Stimulated activated naive CD8-positive, alpha-beta T cell treated with anti-CD3 and anti-CD28 coated beads, Interleukin-15, amount 100 ng/mL, for 72 hours (primary cell): Measurements from ENCODE around the gene FOXE3.
A peak's percentile ranks its signal among the peaks of the same experiment; 100 is the strongest.

Experiments
- ATAC-seq: fragments of 150-1000 bp; cut with Tn5 transposase; 2 replicates; pipeline ENCODE4 v1.10.0; 2021; ENCODE audit warnings: mild to moderate bottlenecking, moderate library complexity
- DNase-seq, 2 donors: peaks; one replicate each; pipeline ENCODE4 v3.0.0; 2021 to 2022
- H3K27ac Mint-ChIP-seq, 2 donors: one replicate each; pipeline ENCODE4 v1.8.0; 2022; ENCODE audit warnings: mild to moderate bottlenecking in 2 of 2, mixed read lengths in 2 of 2, moderate library complexity in 2 of 2
- H3K27me3 Mint-ChIP-seq: one replicate; pipeline ENCODE4 v1.8.0; 2022; ENCODE audit warnings: mixed read lengths
- H3K4me1 Mint-ChIP-seq: one replicate; pipeline ENCODE4 v1.8.0; 2022; ENCODE audit warnings: mild to moderate bottlenecking, mixed read lengths
- H3K4me3 Mint-ChIP-seq, 2 donors: one replicate each; pipeline ENCODE4 v1.8.0; 2022; ENCODE audit warnings: mild to moderate bottlenecking in 2 of 2, mixed read lengths in 2 of 2, moderate library complexity in 1 of 2
- H3K9me3 Mint-ChIP-seq, 2 donors: one replicate each; pipeline ENCODE4 v1.8.0; 2022; ENCODE audit warnings: mixed read lengths in 2 of 2

FOXE3 gene

DNA sequence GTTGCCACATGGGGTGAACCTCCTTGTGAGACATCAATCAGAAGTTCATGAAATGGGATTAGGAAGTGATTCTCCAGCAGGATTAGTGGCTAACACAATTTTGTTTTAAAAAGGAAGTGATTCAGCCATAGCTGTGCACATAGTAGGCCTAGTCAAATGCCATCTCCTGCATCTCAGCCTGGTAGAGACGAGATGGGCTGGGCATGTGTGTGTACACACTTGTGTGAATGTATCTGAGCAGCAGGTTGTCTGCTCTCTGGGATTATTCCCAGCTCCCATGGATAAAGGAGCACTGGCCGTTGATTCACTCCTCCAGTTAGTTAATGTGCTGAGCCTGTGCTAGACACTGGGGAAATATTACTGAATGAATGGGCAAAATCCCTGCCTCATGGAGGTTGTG, 2.0 kb downstream of the FOXE3 start:
- Mint-ChIP-seq H3K9me3 (no peaks in the 10 kb centered on the region), H3K4me1 (peaks cover 13% of the 10 kb centered on the region), H3K27me3 (peaks cover 72% of the 10 kb centered on the region), H3K4me3 (no peak overlapping the region), H3K27ac (no peak overlapping the region)
- no peak for DNase-seq
- ATAC-seq = no peak

DNA sequence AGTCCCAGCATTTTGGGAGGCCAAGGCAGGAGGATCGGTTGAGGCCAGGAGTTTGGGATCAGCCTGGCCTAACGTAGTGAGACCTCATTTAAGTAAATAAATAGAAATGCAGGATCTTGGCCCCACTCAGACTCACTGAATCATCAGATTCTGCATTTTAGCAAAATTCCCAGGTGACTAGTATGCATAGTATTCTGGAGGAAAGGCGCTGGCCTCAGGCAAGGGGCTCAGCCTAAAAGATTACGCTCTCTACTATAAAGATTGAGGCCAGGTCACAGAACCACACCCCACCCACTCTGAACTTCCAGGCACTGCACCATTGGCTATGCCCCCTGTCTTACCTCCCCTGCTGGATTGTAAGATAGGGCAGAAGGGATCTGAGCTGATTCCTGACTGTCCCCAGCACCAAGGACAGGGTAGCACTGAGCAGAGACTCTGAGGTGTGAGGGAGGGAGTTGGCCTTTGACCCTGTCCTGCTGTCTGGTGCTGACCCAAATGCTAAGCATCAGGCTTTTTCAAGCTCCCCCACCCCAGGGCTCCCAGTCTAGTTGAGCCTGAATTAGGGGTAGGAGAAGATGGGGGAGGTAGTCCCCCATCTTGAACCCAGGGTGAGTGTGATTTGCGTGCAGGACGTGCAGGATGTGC, 2.7 kb downstream of the FOXE3 start:
- DNase-seq (no peak), ATAC-seq (peak; percentile 14)
- H3K9me3 Mint-ChIP-seq = no peaks in the 10 kb centered on the region
- peaks cover 72% of the 10 kb centered on the region for H3K27me3 Mint-ChIP-seq
- H3K4me3 Mint-ChIP-seq = no peak overlapping the region
- H3K4me1 Mint-ChIP-seq = peaks cover 13% of the 10 kb centered on the region
- no peak overlapping the region for H3K27ac Mint-ChIP-seq

DNA sequence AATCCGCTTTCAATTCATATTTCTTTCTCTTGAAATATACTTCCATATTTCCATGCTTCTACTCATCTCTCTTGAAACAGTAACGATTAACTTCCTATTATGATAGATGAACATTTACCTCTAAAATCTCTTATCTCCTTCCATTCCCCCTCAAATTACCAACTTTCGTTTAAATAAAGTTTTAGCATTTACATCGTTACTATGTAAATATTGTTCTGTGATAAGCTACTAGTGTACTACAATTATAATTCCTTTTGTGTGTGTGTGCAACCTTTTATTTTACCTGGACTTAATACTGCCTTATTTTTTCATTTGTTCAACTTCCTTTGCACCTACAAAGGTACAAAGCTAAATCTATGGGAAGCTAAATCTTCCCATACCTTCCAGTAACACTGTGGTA, 4.5 kb downstream of the FOXE3 start:
- Mint-ChIP-seq H3K4me3 (no peak overlapping the region), H3K4me1 (peaks cover 19% of the 10 kb centered on the region), H3K27ac (peak overlapping the region in 1 of 2 donors; percentile 27), H3K9me3 (no peaks in the 10 kb centered on the region), H3K27me3 (peaks cover 74% of the 10 kb centered on the region)
- ATAC-seq (no peak), DNase-seq (no peak)

DNA sequence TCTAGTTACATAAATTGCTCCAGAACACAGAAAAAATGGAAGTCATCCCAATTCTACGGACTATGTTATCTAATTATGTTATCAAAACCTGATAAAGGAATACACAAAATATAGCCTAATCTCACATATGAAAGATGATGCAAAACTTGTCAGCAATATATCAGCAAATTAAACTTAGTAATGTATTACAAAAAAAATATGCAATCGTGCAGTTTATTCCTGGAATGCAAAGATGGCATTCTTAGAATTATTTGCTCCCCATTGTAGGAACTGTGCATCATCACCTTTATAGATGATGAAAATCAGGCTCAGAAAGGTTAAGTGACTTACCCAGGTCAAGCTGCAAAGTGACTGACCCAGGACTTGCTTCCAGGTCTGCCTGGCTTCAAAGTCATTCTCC, 7.8 kb downstream of the FOXE3 start:
- peaks cover 58% of the 10 kb centered on the region for H3K27me3 Mint-ChIP-seq
- H3K27ac Mint-ChIP-seq = no peak overlapping the region
- peaks cover 6% of the 10 kb centered on the region for H3K4me1 Mint-ChIP-seq
- ATAC-seq (no peak), DNase-seq (no peak)
- H3K4me3 Mint-ChIP-seq = no peak overlapping the region
- H3K9me3 Mint-ChIP-seq = no peaks in the 10 kb centered on the region

DNA sequence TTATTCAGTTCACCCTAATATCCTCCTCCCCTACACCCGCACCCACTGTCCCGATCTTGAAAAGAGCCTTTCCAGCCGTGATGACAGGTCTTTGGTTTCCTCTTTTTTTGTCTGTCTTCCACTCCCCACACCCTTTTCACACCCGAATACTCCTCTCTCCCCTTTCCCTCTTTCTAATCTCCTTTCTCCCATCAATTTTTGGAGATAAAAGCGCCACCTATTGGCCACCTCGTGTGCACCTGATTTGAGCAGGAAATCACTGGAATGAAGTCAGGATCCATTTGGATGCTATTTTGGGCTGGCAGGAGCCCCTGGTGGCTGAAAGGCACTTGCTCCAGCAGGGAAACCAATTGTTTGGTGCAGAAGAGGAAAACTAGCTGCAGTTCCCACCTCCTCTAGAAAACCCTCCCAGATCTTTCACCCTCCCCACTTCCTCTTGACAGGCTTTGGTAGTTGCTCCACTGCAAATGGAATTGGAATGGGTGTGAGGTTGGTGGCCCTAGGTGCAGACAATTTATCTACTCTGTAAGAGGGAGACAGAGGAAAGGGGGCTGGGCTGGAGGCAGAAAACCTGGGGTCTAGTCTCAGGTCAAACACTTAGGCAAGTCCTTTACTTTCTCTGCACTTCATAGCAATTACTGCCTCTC, 8.4 kb downstream of the FOXE3 start:
- Mint-ChIP-seq H3K4me1 (peaks cover 6% of the 10 kb centered on the region), H3K27me3 (peaks cover 56% of the 10 kb centered on the region), H3K9me3 (no peaks in the 10 kb centered on the region), H3K4me3 (no peak overlapping the region), H3K27ac (no peak overlapping the region)
- DNase-seq = no peak
- ATAC-seq = no peak

DNA sequence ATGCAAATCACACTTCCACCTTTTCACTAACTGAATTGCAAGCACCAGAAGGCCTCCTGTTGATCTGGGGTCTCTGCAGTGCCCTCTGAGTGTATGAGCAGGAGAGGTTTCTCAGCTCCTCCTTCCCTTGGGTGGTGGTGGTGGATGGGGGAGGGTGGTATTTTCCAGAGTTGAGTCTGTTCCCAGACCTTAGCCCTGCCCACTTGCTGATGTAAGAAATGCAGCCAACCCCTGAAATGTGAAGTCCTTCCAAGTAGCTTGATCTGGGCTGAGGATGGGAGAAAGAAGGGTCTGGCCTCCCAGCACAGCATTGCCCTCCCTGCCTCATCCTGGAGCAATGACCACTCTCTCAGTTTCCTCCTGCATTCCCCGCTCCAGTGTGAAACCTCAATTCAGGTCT, 15.4 kb downstream of the FOXE3 start:
- Mint-ChIP-seq H3K9me3 (no peaks in the 10 kb centered on the region), H3K27me3 (peaks cover 79% of the 10 kb centered on the region), H3K27ac (no peak overlapping the region), H3K4me3 (no peak overlapping the region), H3K4me1 (peaks cover 49% of the 10 kb centered on the region)
- ATAC-seq (no peak), DNase-seq (no peak)

DNA sequence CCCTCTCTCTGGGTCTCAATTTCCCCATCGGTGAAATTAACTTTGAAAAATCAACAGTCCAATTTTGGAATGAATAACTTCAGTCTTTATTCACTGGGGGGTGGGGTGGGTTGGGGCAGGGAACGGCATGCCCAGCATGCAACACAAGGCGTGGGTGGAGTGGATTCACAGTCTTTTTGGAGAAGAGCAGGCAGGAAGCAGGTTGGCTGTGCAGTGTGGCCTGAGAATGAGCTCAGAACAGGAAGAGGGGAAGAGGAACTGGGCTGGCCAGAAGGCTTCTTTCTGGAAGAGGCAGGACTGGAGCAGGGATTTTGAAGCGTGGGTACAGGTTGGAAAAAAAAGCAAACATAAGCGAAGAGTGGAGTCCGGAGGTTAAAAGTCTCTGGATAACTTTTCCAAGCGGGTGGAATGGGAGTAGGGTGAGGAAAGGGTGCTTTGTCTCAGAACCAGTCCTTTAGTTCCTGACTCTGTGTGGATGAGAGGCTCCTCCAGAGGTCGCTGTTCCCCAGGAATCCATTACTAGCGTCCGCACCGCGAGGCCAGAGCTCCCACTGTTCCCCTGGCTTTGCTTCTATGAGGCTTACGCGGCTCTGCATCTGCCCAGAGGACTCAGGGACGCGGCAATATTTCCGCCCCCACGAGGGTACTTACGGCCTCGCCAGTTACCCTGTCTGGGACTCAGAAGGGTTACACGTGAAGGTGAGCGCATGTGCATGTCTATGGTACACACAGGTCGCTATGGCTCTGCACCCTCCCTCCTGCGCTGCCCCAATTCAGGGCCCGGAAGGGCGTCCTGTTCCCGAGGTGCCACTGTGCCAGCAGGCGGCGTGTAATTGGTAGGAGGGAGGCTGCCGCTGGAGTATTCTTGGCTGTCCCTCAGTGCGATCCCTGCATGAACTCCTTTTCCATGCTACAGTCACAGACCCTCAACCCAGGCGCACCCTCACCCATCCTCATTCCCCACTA, 16.3 kb downstream of the FOXE3 start:
- no peak overlapping the region for H3K27ac Mint-ChIP-seq
- H3K4me3 Mint-ChIP-seq = peak overlapping the region; percentile 46 to 68
- peaks cover 73% of the 10 kb centered on the region for H3K27me3 Mint-ChIP-seq
- H3K4me1 Mint-ChIP-seq = peaks cover 52% of the 10 kb centered on the region
- DNase-seq = peak; percentile 57 to 63
- no peaks in the 10 kb centered on the region for H3K9me3 Mint-ChIP-seq
- ATAC-seq = peak; percentile 56

DNA sequence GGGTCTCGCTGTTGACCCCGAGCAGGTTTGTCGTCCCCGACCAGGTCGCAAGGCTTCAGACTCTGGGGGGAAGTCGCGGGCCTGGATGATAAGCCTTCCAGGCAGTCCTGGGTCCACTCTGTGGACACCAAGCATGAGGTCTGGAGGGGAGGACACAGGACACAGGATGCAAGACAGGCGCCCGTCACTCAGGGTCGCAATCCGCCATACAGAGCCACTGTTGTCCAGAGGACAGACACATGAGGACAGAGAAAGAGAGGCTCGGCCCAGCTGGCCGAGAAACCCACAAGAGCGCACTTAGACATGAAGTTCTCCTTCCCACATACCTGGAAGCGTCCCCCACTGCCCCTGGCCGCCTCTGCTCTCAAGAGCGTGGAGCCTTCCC, 16.9 kb downstream of the FOXE3 start:
- ATAC-seq (no peak), DNase-seq (no peak)
- Mint-ChIP-seq H3K27me3 (peaks cover 72% of the 10 kb centered on the region), H3K27ac (no peak overlapping the region), H3K4me1 (peaks cover 52% of the 10 kb centered on the region), H3K4me3 (peak overlapping the region; percentile 46 to 68), H3K9me3 (no peaks in the 10 kb centered on the region)

DNA sequence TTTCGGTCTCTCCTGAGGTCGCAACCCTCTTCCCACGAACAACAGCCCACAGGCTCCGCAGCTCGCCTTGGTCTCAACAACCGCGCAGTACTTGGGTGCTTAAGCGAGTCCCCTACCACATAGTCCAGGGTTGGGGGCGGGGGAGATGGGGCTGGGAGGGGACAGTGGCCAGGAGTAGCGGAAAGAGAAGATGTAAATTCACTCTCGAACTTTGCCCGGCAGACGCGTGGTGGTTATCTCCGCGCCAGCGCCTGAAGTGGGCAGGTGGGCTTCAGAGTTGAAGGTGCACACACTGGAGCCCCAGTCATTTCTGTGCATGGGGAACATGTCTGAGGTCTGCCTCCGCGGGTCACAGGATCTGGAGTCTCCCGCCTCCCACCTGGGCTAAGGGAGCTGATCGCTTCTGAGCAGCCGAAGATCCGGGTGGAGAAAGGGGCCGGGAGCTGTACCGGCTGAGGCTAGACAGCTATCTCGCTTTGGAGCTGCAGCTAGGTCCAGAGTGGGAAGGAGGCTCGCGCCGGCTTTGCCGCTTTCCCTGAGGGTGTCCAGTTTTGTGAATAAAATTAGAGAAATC, 17.5 kb downstream of the FOXE3 start:
- DNase-seq (no peak), ATAC-seq (no peak)
- no peaks in the 10 kb centered on the region for H3K9me3 Mint-ChIP-seq
- no peak overlapping the region for H3K27ac Mint-ChIP-seq
- peak overlapping the region; percentile 46 to 68 for H3K4me3 Mint-ChIP-seq
- H3K4me1 Mint-ChIP-seq = peaks cover 52% of the 10 kb centered on the region
- peaks cover 68% of the 10 kb centered on the region for H3K27me3 Mint-ChIP-seq

DNA sequence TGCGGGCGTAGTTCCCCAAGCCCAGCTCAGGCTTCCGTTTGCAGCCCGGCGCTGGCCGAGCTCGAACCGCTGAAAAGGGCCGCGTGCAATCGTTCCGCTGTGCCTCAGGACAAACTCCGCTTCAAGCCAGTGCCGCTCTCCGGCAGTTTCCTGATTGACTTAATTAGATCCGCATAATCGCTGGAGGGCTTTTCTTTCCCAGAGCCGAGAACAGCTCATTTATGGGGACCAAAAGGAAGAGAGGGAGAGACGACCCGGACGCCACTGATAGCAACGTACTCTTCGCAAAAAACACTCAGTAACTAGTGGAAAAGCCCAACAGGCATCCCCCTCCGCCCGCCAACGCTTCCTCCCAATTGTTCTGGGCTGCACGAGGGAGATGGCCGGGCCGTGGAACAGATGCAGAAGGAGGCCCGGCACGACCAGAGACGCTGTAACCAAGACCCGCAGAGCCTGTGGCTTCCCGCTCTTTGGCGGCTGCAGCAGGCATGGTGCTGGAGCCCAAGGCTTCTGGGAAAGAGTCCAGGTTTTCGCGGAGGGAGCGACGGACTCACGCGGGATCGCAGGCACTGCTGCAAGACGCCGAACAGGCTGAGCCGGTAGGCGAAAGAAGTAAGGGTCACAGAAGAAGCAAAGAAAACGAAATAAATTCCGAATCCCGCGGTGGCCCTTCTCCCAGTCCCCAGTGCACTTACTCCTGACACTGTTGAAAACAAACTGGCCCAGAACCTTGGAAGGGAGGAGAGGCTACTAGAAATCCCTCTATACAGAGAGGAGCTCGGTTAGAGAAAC, 18.2 kb downstream of the FOXE3 start:
- ATAC-seq = no peak
- Mint-ChIP-seq H3K27ac (no peak overlapping the region), H3K4me3 (peak overlapping the region; percentile 18 to 68), H3K9me3 (no peaks in the 10 kb centered on the region), H3K4me1 (peaks cover 52% of the 10 kb centered on the region), H3K27me3 (peaks cover 61% of the 10 kb centered on the region)
- no peak for DNase-seq

DNA sequence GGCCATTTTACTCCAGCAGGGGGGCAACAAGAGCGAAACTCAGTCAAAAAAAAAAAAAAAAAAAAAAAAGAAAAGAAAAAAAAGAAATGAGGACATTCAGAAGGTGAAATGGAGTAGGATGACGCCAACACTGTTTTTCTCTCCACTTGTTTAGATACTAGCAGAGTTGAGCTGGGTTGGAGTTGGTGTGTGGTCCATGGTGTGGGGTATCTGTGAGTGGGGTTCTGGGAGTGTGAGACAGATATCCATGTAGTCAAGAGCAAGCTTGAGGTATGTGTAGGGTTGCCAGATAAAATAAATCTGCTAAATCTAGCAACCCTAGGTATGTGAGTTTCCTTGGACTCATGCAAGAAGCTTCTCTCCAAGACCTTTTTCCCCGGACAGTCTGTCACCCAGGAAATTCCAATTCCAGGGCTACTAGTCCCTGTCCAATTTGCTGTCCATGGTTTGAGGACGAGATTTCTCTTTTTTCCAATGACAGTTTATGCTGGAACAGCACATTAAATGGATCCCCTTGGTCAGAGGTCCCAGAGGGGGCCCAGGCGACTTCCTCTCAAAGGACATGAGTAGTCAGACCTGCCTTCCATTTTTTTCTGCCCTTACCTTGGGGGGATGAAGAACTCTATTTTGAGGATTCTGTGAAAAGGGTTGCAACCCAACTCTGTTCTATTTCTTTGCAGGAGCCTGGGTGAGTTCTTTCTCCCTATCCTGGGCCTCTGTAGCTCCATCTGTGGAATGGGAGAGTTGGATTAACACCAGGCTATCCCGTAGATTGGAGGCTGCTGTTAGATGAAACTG, 19.6 kb downstream of the FOXE3 start:
- Mint-ChIP-seq H3K4me3 (peak overlapping the region; percentile 99), H3K9me3 (no peaks in the 10 kb centered on the region), H3K27ac (peak overlapping the region in 1 of 2 donors; percentile 38), H3K27me3 (peaks cover 60% of the 10 kb centered on the region), H3K4me1 (peaks cover 52% of the 10 kb centered on the region)
- DNase-seq = no peak
- ATAC-seq = no peak

DNA sequence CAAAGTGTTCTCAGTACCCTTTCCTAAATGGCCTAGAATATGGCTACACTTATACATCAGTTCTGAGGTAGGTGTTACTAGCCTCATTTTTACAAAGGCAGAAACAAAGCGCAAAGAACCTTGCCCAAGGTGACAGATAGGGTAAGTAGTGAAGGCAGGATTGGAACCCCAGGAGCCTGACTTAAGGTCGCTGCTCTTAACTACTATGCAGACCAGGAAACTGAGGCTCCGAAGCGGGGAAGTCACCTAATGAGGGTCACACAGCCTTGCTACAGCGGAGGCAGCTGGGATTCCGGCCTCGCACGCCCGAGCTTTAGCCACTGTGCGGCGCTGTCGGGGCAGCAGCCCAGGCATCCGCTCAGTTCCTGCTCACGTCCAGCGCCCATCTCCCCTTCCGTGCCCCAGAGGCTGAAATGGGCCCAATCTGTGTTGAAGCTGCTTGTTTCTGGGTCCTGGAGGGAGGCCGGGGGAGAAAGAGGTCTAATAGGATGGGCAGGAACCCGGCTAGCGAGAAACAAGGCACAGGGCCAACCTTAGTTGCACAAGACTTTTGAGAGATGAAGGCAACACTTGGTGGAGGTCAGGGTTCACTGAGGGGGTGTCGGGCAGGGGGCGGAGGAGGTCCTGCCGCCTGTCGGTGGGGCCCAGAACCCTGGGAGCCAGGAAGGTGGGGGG, 20.4 kb downstream of the FOXE3 start:
- H3K9me3 Mint-ChIP-seq = no peaks in the 10 kb centered on the region
- H3K27ac Mint-ChIP-seq = peak overlapping the region; percentile 94
- DNase-seq (peak; percentile 83 to 84), ATAC-seq (peak; percentile 42)
- peak overlapping the region; percentile 99 for H3K4me3 Mint-ChIP-seq
- H3K4me1 Mint-ChIP-seq = peaks cover 52% of the 10 kb centered on the region
- peaks cover 52% of the 10 kb centered on the region for H3K27me3 Mint-ChIP-seq

DNA sequence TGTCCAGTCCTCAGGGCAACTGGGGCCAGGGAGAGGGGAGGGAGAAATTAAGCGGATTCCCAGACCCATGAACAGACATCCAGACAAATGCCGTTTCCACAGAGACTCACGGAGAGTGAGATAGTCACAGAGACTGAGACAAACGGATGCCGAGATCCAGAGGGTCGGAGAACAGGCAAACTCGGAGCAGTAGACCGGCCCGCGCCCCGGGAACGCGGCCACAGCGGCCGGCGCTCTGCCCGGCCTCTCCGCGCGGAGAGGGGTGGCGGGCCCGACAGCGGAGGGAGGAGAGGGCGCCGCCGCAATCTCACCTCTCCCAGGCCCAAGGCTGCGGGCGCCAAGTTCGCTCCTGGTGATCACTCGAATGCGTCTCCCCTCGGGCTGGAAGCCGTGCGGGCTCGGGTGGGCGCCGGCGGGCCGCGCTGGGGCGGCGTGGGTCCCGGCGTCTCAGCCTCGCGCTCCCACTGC, 20.9 kb downstream of the FOXE3 start:
- peak; percentile 4 for ATAC-seq
- H3K9me3 Mint-ChIP-seq = no peaks in the 10 kb centered on the region
- H3K27me3 Mint-ChIP-seq = peaks cover 47% of the 10 kb centered on the region
- no peak overlapping the region for H3K27ac Mint-ChIP-seq
- peak overlapping the region; percentile 99 for H3K4me3 Mint-ChIP-seq
- H3K4me1 Mint-ChIP-seq = peaks cover 47% of the 10 kb centered on the region
- DNase-seq = no peak
